HEK293 (cell line): Measurements from ENCODE around the gene ZNF423.

Source experiments
- CTCF ChIA-PET: fragments of 350-600 bp; formaldehyde crosslinking; extraction: SDS; loops from one replicate; lab custom pipeline; 2021; ENCODE audit warnings: antibody characterized with exemption; lab: Yijun Ruan, JAX
- POLR2A ChIA-PET: fragments of 300-600 bp; formaldehyde crosslinking; extraction: SDS; loops from one replicate; lab custom pipeline; 2020; ENCODE audit warnings: antibody characterized with exemption, inconsistent platforms; lab: Yijun Ruan, JAX
- H3K27ac ChIP-seq: fragments of 200-500 bp; sonication (Bioruptor generic); 2 replicates; pipeline ENCODE4 v1.5.1; 2014; ENCODE audit warnings: low read depth, low read length, control low read depth, inconsistent platforms; ENCODE audit errors: extremely low read depth
- H3K36me3 ChIP-seq, 2 experiments: fragments of 200-500 bp in 1 of 2; sonication (Bioruptor generic) in 1 of 2; 1 replicate in 1 of 2; 2 replicates in 1 of 2; pipeline ENCODE4 v1.5.1; 2014 to 2017; ENCODE audit warnings: inconsistent platforms in 2 of 2, low read length in 2 of 2; ENCODE audit not compliant: control insufficient read depth in 2 of 2, insufficient read depth in 1 of 2
- H3K4me1 ChIP-seq: fragments of 200-500 bp; sonication (Bioruptor generic); 2 replicates; pipeline ENCODE4 v1.5.1; 2014; ENCODE audit warnings: mild to moderate bottlenecking, low read length, inconsistent platforms; ENCODE audit not compliant: control insufficient read depth, insufficient read depth
- H3K4me3 ChIP-seq: 2 replicates; pipeline ENCODE4 v1.5.1; 2011; ENCODE audit warnings: low read depth, mild to moderate bottlenecking, control low read depth, low read length, moderate library complexity
- H3K9me3 ChIP-seq: fragments of 200-500 bp; sonication (Bioruptor generic); 2 replicates; pipeline ENCODE4 v1.5.1; 2014; ENCODE audit warnings: low read depth, low read length, inconsistent platforms; ENCODE audit not compliant: control insufficient read depth, insufficient read depth
- BCL6B ChIP-seq: fragments of 450-650 bp; formaldehyde crosslinking; IDR thresholded peaks from 2 replicates; pipeline ENCODE4 v1.5.1; 2017; ENCODE audit warnings: missing biosample characterization, missing genetic modification characterization
- MYNN ChIP-seq: fragments of 450-650 bp; formaldehyde crosslinking; IDR thresholded peaks from 2 replicates; pipeline ENCODE4 v1.5.1; 2016; ENCODE audit warnings: missing biosample characterization, missing genetic modification characterization, borderline replicate concordance
- SETDB1 ChIP-seq: IDR thresholded peaks from one replicate; pipeline ENCODE4 v1.6.1; 2017; ENCODE audit warnings: mild to moderate bottlenecking, low read length, moderate library complexity, mixed read lengths; ENCODE audit not compliant: insufficient read length
- SP3 ChIP-seq: fragments of 450-650 bp; formaldehyde crosslinking; IDR thresholded peaks from 2 replicates; pipeline ENCODE4 v1.5.1; 2016; ENCODE audit warnings: missing biosample characterization, missing genetic modification characterization
- ZIC2 ChIP-seq: fragments of 450-650 bp; formaldehyde crosslinking; IDR thresholded peaks from 2 replicates; pipeline ENCODE4 v1.5.1; 2016; ENCODE audit warnings: missing biosample characterization, missing genetic modification characterization
- ZNF223 ChIP-seq: fragments of 450-650 bp; formaldehyde crosslinking; IDR thresholded peaks from 2 replicates; pipeline ENCODE4 v1.5.1; 2016; ENCODE audit warnings: missing biosample characterization, missing genetic modification characterization
- ZNF311 ChIP-seq: fragments of 450-650 bp; formaldehyde crosslinking; IDR thresholded peaks from 2 replicates; pipeline ENCODE4 v1.5.1; 2017; ENCODE audit warnings: missing biosample characterization, missing genetic modification characterization, borderline replicate concordance
- ZNF518A ChIP-seq: fragments of 450-650 bp; formaldehyde crosslinking; conservative IDR thresholded peaks from 2 replicates; pipeline ENCODE4 v1.5.1; 2016; ENCODE audit warnings: low read depth, missing biosample characterization, missing genetic modification characterization
- ZNF544 ChIP-seq: fragments of 450-650 bp; formaldehyde crosslinking; IDR thresholded peaks from 2 replicates; pipeline ENCODE4 v1.5.0; 2017; ENCODE audit warnings: missing biosample characterization, missing genetic modification characterization
- ZNF571 ChIP-seq: fragments of 450-650 bp; formaldehyde crosslinking; IDR thresholded peaks from 2 replicates; pipeline ENCODE4 v1.5.0; 2017; ENCODE audit warnings: missing biosample characterization, missing genetic modification characterization
- ZNF707 ChIP-seq: fragments of 450-650 bp; formaldehyde crosslinking; IDR thresholded peaks from 2 replicates; pipeline ENCODE4 v1.5.1; 2016; ENCODE audit warnings: missing biosample characterization, missing genetic modification characterization
- ZNF791 ChIP-seq: fragments of 450-650 bp; formaldehyde crosslinking; IDR thresholded peaks from 2 replicates; pipeline ENCODE4 v1.5.1; 2016; ENCODE audit warnings: missing biosample characterization, missing genetic modification characterization
- ZNF830 ChIP-seq: fragments of 450-650 bp; IDR thresholded peaks from 2 replicates; pipeline ENCODE4 v1.5.0; 2018; ENCODE audit warnings: missing biosample characterization, missing genetic modification characterization, low read depth, mild to moderate bottlenecking, moderate library complexity
- TF ChIP-seq, protein P1 (sequence below): fragments of 450-650 bp; formaldehyde crosslinking; IDR thresholded peaks from 2 replicates; pipeline ENCODE4 v1.5.1; 2016; ENCODE audit warnings: missing biosample characterization, missing genetic modification characterization

Gene ZNF423

DNA sequence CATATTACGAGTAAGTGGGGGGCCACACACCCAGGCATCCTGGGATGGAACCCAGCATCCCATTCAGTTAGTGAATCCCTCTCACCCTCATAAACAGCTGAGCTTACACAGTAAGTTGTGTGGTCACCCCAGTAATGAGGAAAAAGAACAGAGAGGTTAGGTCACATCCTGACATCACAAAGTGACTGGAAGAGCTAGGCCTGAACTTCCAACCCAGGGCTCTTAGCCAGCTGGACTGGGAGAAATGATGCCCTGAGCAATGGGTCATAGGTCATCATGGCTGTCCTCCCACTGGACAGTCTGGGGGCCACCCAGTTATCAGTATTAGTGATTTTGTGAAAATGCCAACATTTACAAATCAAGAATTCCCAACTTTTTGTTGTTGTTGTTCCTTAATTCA lies 205.3 kb downstream of the ZNF423 start:
- no peaks in the 10 kb centered on the region for H3K4me1 ChIP-seq
- TF ChIP-seq, protein P1, sequence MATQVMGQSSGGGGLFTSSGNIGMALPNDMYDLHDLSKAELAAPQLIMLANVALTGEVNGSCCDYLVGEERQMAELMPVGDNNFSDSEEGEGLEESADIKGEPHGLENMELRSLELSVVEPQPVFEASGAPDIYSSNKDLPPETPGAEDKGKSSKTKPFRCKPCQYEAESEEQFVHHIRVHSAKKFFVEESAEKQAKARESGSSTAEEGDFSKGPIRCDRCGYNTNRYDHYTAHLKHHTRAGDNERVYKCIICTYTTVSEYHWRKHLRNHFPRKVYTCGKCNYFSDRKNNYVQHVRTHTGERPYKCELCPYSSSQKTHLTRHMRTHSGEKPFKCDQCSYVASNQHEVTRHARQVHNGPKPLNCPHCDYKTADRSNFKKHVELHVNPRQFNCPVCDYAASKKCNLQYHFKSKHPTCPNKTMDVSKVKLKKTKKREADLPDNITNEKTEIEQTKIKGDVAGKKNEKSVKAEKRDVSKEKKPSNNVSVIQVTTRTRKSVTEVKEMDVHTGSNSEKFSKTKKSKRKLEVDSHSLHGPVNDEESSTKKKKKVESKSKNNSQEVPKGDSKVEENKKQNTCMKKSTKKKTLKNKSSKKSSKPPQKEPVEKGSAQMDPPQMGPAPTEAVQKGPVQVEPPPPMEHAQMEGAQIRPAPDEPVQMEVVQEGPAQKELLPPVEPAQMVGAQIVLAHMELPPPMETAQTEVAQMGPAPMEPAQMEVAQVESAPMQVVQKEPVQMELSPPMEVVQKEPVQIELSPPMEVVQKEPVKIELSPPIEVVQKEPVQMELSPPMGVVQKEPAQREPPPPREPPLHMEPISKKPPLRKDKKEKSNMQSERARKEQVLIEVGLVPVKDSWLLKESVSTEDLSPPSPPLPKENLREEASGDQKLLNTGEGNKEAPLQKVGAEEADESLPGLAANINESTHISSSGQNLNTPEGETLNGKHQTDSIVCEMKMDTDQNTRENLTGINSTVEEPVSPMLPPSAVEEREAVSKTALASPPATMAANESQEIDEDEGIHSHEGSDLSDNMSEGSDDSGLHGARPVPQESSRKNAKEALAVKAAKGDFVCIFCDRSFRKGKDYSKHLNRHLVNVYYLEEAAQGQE (tag by site-specific recombination), result no peak
- TF ChIP-seq ZNF571 (tag by site-specific recombination) (no peak), MYNN (tag by site-specific recombination) (no peak), SP3 (tag by site-specific recombination) (no peak), ZIC2 (tag by site-specific recombination) (no peak), ZNF544 (no peak), ZNF830 (tag by site-specific recombination) (no peak), BCL6B (no peak)
- CTCF ChIA-PET, result interaction anchor here (0.7 kb wide), 1 partner anchor 57 kb away, joined by 3 read pairs; no protein-coding TSS in a partner anchor
- H3K27ac ChIP-seq, result no peak overlapping the region
- no peaks in the 10 kb centered on the region for H3K36me3 ChIP-seq
- POLR2A ChIA-PET, result no interaction called here
- no peak overlapping the region for H3K4me3 ChIP-seq
- no peaks in the 10 kb centered on the region for H3K9me3 ChIP-seq

DNA sequence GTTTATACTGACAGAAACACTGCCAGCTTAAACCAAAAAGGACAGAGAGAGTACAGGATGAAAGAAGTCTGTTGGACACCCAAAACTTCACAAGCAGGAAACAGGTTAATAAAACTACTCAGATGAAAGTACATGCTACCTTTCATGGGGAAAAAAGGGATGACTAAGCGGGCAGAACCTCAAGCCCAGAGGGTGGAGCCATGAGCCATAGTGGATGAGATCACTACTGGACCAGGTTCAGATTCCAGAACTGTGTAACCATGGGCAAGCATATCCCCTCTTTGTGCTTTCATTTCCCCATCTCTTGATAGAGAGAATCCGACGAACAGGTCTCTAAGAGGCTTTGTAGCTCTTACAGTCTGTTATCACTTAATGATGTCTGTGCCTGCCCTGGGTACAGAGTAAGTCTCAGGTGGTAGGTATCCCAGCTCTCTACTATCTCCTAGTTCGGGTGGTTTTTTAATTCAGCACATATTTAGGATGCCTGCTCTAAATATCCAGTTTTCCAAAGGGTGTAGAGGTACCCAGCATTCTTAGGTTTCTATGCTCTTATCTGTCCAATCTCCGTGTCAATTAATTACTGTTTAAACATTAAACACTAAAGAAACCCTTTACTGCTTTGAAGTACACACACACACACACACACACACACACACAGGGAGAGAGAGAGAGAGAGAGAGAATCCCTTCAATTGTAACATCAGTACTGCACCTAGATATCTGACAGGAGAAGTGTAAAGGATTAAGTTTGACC lies 206.7 kb downstream of the ZNF423 start:
- TF ChIP-seq SETDB1, result peak; percentile 22
- TF ChIP-seq ZNF311 (tag by site-specific recombination), result no peak
- TF ChIP-seq, all 188 proteins: peak for 1
- Histone ChIP-seq H3K27ac (no peak overlapping the region), H3K4me3 (no peak overlapping the region), H3K36me3 (no peaks in the 10 kb centered on the region), H3K9me3 (no peaks in the 10 kb centered on the region), H3K4me1 (no peaks in the 10 kb centered on the region)
- ChIA-PET CTCF (interaction anchor here (1.0 kb wide), 1 partner anchor 56 kb away, joined by 5 read pairs; no protein-coding TSS in a partner anchor), POLR2A (no interaction called here)

GRCh38 chr16:49647673-49648072 lies 208.2 kb downstream of the ZNF423 start:
- Histone ChIP-seq H3K4me1 (no peaks in the 10 kb centered on the region), H3K9me3 (no peaks in the 10 kb centered on the region), H3K36me3 (no peaks in the 10 kb centered on the region), H3K27ac (no peak overlapping the region), H3K4me3 (no peak overlapping the region)
- ChIA-PET POLR2A (no interaction called here), CTCF (interaction anchor here (0.7 kb wide), 1 partner anchor 226 kb away, joined by 3 read pairs; no protein-coding TSS in a partner anchor)
- TF ChIP-seq ZNF223 (tag by site-specific recombination) (no peak), ZNF791 (tag by site-specific recombination) (no peak), SETDB1 (peak; percentile 38), ZNF518A (tag by site-specific recombination) (0 out of 2 replicates have a peak, but pooled peaks have one; percentile 13), ZNF707 (tag by site-specific recombination) (peak; percentile 94)
